K562 (cell line): ENCODE measurements around the gene PLEKHO2. TPM values are rescaled to one million over a fixed set of nuclear protein-coding genes. Genes with fewer than 3 reads are reported as not detected.

Source experiments
- CBFA2T3 ChIP-seq: fragments of 450-650 bp; IDR thresholded peaks from 2 replicates; pipeline ENCODE4 v1.6.1; 2017
- CTBP1 ChIP-seq: fragments of 450-650 bp; IDR thresholded peaks from 2 replicates; pipeline ENCODE4 v1.6.1; 2016; ENCODE audit warnings: borderline replicate concordance
- CXXC5 ChIP-seq: fragments of 250-450 bp; sonication (Bioruptor Pico); IDR thresholded peaks from 2 replicates; pipeline ENCODE4 v1.8.0; 2022; ENCODE audit warnings: inconsistent platforms, mild to moderate bottlenecking, moderate library complexity
- FOXP1 ChIP-seq: sonication (generic); formaldehyde crosslinking; IDR thresholded peaks from 2 replicates; pipeline ENCODE4 v1.8.0; 2022; ENCODE audit warnings: mild to moderate bottlenecking, missing genetic modification reagents
- GABPA ChIP-seq: fragments of 200-800 bp; sonication (Bioruptor generic); conservative IDR thresholded peaks from 2 replicates; pipeline ENCODE4 v1.6.1; 2016; ENCODE audit warnings: low read depth, missing genetic modification characterization, missing compliant biosample characterization
- HDGF ChIP-seq: fragments of 450-650 bp; IDR thresholded peaks from 2 replicates; pipeline ENCODE4 v1.6.1; 2016
- MEIS2 ChIP-seq: fragments of 450-650 bp; IDR thresholded peaks from 2 replicates; pipeline ENCODE4 v1.6.1; 2014; ENCODE audit warnings: mild to moderate bottlenecking; ENCODE audit not compliant: partially characterized antibody
- MIER1 ChIP-seq: fragments of 450-650 bp; IDR thresholded peaks from 2 replicates; pipeline ENCODE4 v1.6.1; 2016; ENCODE audit warnings: antibody characterized with exemption, mild to moderate bottlenecking, low read depth
- NFIC ChIP-seq: fragments of 450-650 bp; IDR thresholded peaks from 2 replicates; pipeline ENCODE4 v1.6.1; 2017; ENCODE audit warnings: mild to moderate bottlenecking, inconsistent platforms
- RBM25 ChIP-seq: fragments of 200-400 bp; formaldehyde crosslinking; IDR thresholded peaks from 2 replicates; pipeline ENCODE4 v1.6.1; 2018; ENCODE audit warnings: low read length, low read depth, moderate library complexity; ENCODE audit not compliant: severe bottlenecking
- TRIM24 ChIP-seq, 2 experiments: fragments of 450-650 bp; IDR thresholded peaks; 2 replicates each; pipeline ENCODE4 v1.6.1; 2016
- ZBTB26 ChIP-seq: fragments of 450-650 bp; formaldehyde crosslinking; IDR thresholded peaks from 2 replicates; pipeline ENCODE4 v1.4.0; 2022; ENCODE audit warnings: missing genetic modification characterization
- ZBTB7A ChIP-seq: IDR thresholded peaks from 2 replicates; pipeline ENCODE4 v1.6.1; 2011; ENCODE audit warnings: low read depth, mild to moderate bottlenecking, low read length, moderate library complexity, borderline replicate concordance; ENCODE audit not compliant: control insufficient read depth
- ZNF398 ChIP-seq: fragments of 250-450 bp; sonication (Bioruptor Pico); IDR thresholded peaks from 2 replicates; pipeline ENCODE4 v1.8.0; 2021; ENCODE audit warnings: moderate library complexity, mild to moderate bottlenecking, inconsistent platforms
- ZNF407 ChIP-seq: fragments of 450-650 bp; IDR thresholded peaks from 2 replicates; pipeline ENCODE4 v1.6.1; 2016; ENCODE audit warnings: low read depth
- ZNF436 ChIP-seq: fragments of 250-450, 450-650 bp; sonication (Bioruptor Pico); formaldehyde crosslinking; IDR thresholded peaks from 2 replicates; pipeline ENCODE4 v1.7.0; 2020; ENCODE audit warnings: mild to moderate bottlenecking
- polyA plus RNA-seq, 8 experiments: library from polyadenylated mRNA; depleted of rRNA in 4 of 8; stranded (reverse) in 5 of 8; unstranded in 3 of 8; fragments of >200 nt; fragmentation: Nextera tagmentation in 2 of 8; fragmentation: Illumina TruSeq in 1 of 8; extraction: Ambion mirVana in 2 of 8; extraction: Trizol in 1 of 8; gene quantifications; 2 replicates each; pipeline versions ENCODE4 v1.2.1 to v1.2.3, GENCODE V29; 2011 to 2014; ENCODE audit warnings: inconsistent platforms in 1 of 8, missing spikeins in 1 of 8
- total RNA-seq, 7 experiments: library from RNA; depleted of rRNA in 6 of 7; stranded (reverse); fragments of >200 nt in 6 of 7; fragmentation: Illumina TruSeq in 2 of 7; extraction: Trizol in 2 of 7; gene quantifications; 2 replicates each; pipeline versions ENCODE4 v1.2.1 to v1.2.3, GENCODE V29; 2011 to 2021; ENCODE audit warnings: low replicate concordance in 1 of 7

PLEKHO2 gene
- total and polyA plus RNA-seq, 9 of the 15 experiments (the other 6 are each of a cell fraction or from before 2014, with no cell fraction given), result 0.24 to 8.8 (median 5.5) TPM

GRCh38 chr15:64842096-64842939 is 603 bp downstream of the PLEKHO2 start (continued):
- TF ChIP-seq ZNF407, result peak; percentile 51; the same call in 1 of the 2 replicates
- 0 out of 2 replicates have a peak, but pooled peaks have one; percentile 61 for TF ChIP-seq MIER1
- no peak for TF ChIP-seq ZNF398 (CRISPR knock-in tag)
- 0 out of 2 replicates have a peak, but pooled peaks have one; percentile 4 for TF ChIP-seq CBFA2T3
- no peak; the same call in 1 of the 2 replicates for TF ChIP-seq ZBTB7A
- TF ChIP-seq CTBP1, result 0 out of 2 replicates have a peak, but pooled peaks have one; percentile 16
- no peak; the same call in 1 of the 2 replicates for TF ChIP-seq NFIC
- no peak for TF ChIP-seq ZNF436
- TF ChIP-seq TRIM24 (IDR thresholded peaks at IDR 0.05), result 0 out of 4 replicates have a peak, but pooled peaks of 1 of the 2 experiments have one; percentile 13
- TF ChIP-seq CXXC5 (CRISPR knock-in tag), result peak; percentile 15; the same call in 1 of the 2 replicates
- TF ChIP-seq HDGF, result peak; percentile 88; the same call in 1 of the 2 replicates
- peak; percentile 63 for TF ChIP-seq MEIS2
- 0 out of 2 replicates have a peak, but pooled peaks have one; percentile 70 for TF ChIP-seq FOXP1 (CRISPR knock-in tag)
- no peak for TF ChIP-seq GABPA (tag)
- peak; percentile 87; the same call in 1 of the 2 replicates for TF ChIP-seq ZBTB26
- peak; percentile 89 for TF ChIP-seq RBM25
